ENCODE results near the gene AP3D1.

- TF ChIP-seq CTCF (IDR thresholded peaks at IDR 0.05) (no peak), EP300 (IDR thresholded peaks at IDR 0.05) (no peak)
Observed at GRCh38 chr19:2072757-2073551, 78.4 kb downstream of the AP3D1 start.

Measured in ovary (tissue), 3 donors.